K562 (cell line): Measurements from ENCODE around the gene PEDS1. TPM values are rescaled to one million over a fixed set of nuclear protein-coding genes. Genes with fewer than 3 reads are reported as not detected.

ENCODE experiments used
- ATAC-seq: fragments of 200-7000 bp; cut with Tn5 transposase; 3 replicates; pipeline ENCODE4 v1.9.1; 2020; ENCODE audit warnings: moderate library complexity
- BruUV-seq: library from RNA; stranded (reverse); fragments of 400-500 nt; replicated peaks from 2 replicates; lab custom pipeline; 2021; lab: Mats Ljungman, UMichigan
- CTCF ChIA-PET: fragments of 300-600 bp; formaldehyde crosslinking; extraction: SDS; loops from one replicate; lab custom pipeline; 2021; ENCODE audit warnings: low intra/inter-chr PET ratio; lab: Yijun Ruan, JAX
- POLR2A ChIA-PET: fragments of 300-600, 350-650 bp; sonication (Branson Sonifier 250); formaldehyde crosslinking; extraction: SDS; loops from one replicate; lab custom pipeline; 2021; ENCODE audit warnings: antibody characterized with exemption, inconsistent platforms; lab: Yijun Ruan, JAX
- DNase-seq, 4 experiments: peaks; one replicate each; pipeline versions ENCODE4 v3.0.0 to v3.0.0-alpha.2; 2011 to 2018; ENCODE audit warnings: low spot score in 3 of 4, mixed read lengths in 3 of 4; ENCODE audit errors: extremely low read depth in 1 of 4
- FAIRE-seq: peaks from 2 replicates; lab custom pipeline; 2011; peaks lifted over from hg19 to GRCh38; lab: Jason Lieb, UNC
- H2AFZ ChIP-seq: 2 replicates; pipeline ENCODE4 v1.6.0; 2011; ENCODE audit warnings: low read depth, low read length, control low read depth, inconsistent platforms
- H3K27ac ChIP-seq: fragments of 200-600 bp; 3 replicates; pipeline ENCODE4 v1.8.0; 2011; ENCODE audit warnings: low read depth, mild to moderate bottlenecking, control low read depth, inconsistent platforms, low read length, moderate library complexity, mixed read lengths; ENCODE audit errors: extremely low read depth
- H3K27me3 ChIP-seq, 2 experiments: fragments of 300-600 bp in 1 of 2; 2 replicates in 1 of 2; 3 replicates in 1 of 2; pipeline versions ENCODE4 v1.6.0 to v1.8.0; 2011; ENCODE audit warnings: inconsistent platforms in 2 of 2, low read length in 2 of 2, mild to moderate bottlenecking in 1 of 2, mixed read lengths in 1 of 2, moderate library complexity in 1 of 2; ENCODE audit not compliant: control insufficient read depth in 2 of 2, insufficient read depth in 2 of 2
- H3K36me3 ChIP-seq: fragments of 300-600 bp; 3 replicates; pipeline ENCODE4 v1.8.0; 2011; ENCODE audit warnings: mild to moderate bottlenecking, low read length, inconsistent platforms; ENCODE audit not compliant: control insufficient read depth, insufficient read depth
- H3K4me1 ChIP-seq, 2 experiments: fragments of 200-600 bp in 1 of 2; replicated peaks in 1 of 2; 2 replicates in 1 of 2; 3 replicates in 1 of 2; pipeline versions ENCODE4 v1.5.1 to v1.8.0; 2011; ENCODE audit warnings: inconsistent platforms in 2 of 2, low read length in 2 of 2, mild to moderate bottlenecking in 1 of 2, mixed read lengths in 1 of 2, moderate library complexity in 1 of 2; ENCODE audit not compliant: control insufficient read depth in 2 of 2, insufficient read depth in 2 of 2
- H3K4me2 ChIP-seq: 2 replicates; pipeline ENCODE4 v1.6.1; 2011; ENCODE audit warnings: low read length, control low read depth, inconsistent platforms, mixed read lengths; ENCODE audit not compliant: insufficient read depth
- H3K4me3 ChIP-seq: fragments of 200-600 bp; sonication (generic), shearing (Covaris generic); 2 replicates; pipeline ENCODE4 v1.5.1; 2016; ENCODE audit warnings: control low read depth, inconsistent platforms
- H3K79me2 ChIP-seq: fragments of 200-600 bp; 3 replicates; pipeline ENCODE4 v1.8.0; 2011; ENCODE audit warnings: low read length, inconsistent platforms; ENCODE audit not compliant: control insufficient read depth, insufficient read depth
- H3K9ac ChIP-seq, 2 experiments: 2 replicates each; pipeline versions ENCODE4 v1.6.0 to v1.6.1; 2011; ENCODE audit warnings: low read depth in 2 of 2, low read length in 2 of 2, control low read depth in 1 of 2, inconsistent platforms in 1 of 2, mild to moderate bottlenecking in 1 of 2, mixed read lengths in 1 of 2; ENCODE audit not compliant: insufficient read depth in 1 of 2
- H3K9me1 ChIP-seq: one replicate; pipeline ENCODE4 v1.6.0; 2011; ENCODE audit warnings: inconsistent platforms, mild to moderate bottlenecking, low read length, moderate library complexity; ENCODE audit not compliant: control insufficient read depth, insufficient read depth
- H3K9me3 ChIP-seq: replicated peaks from 2 replicates; pipeline ENCODE4 v1.5.1; 2011; ENCODE audit warnings: low read depth, low read length, inconsistent platforms; ENCODE audit not compliant: control insufficient read depth, insufficient read depth
- H4K20me1 ChIP-seq: replicated peaks from 2 replicates; pipeline ENCODE4 v1.6.1; 2011; ENCODE audit warnings: low read length, inconsistent platforms, mixed read lengths; ENCODE audit not compliant: control insufficient read depth, insufficient read depth
- CBFA2T2 ChIP-seq: fragments of 450-650 bp; conservative IDR thresholded peaks from 2 replicates; pipeline ENCODE4 v1.6.1; 2017; ENCODE audit warnings: mild to moderate bottlenecking
- CBX3 ChIP-seq, 2 experiments: IDR thresholded peaks; 1 replicate in 1 of 2; 2 replicates in 1 of 2; pipeline ENCODE4 v1.6.1; 2012; ENCODE audit warnings: inconsistent platforms in 2 of 2, low read length in 2 of 2, borderline replicate concordance in 1 of 2, control low read depth in 1 of 2
- FOS ChIP-seq: IDR thresholded peaks from 3 replicates; pipeline ENCODE4 v1.6.1; 2011; ENCODE audit not compliant: insufficient read length; ENCODE audit errors: extremely low read depth
- NFYB ChIP-seq: IDR thresholded peaks from 2 replicates; pipeline ENCODE4 v1.6.1; 2011; ENCODE audit warnings: mild to moderate bottlenecking, moderate library complexity; ENCODE audit not compliant: insufficient read length; ENCODE audit errors: extremely low read depth
- RAD51 ChIP-seq: fragments of 450-650 bp; IDR thresholded peaks from 2 replicates; pipeline ENCODE4 v1.7.1; 2016; ENCODE audit warnings: low read depth, mild to moderate bottlenecking, borderline replicate concordance
- RBM25 ChIP-seq: fragments of 200-400 bp; formaldehyde crosslinking; IDR thresholded peaks from 2 replicates; pipeline ENCODE4 v1.6.1; 2018; ENCODE audit warnings: low read length, low read depth, moderate library complexity; ENCODE audit not compliant: severe bottlenecking
- THAP12 ChIP-seq: fragments of 250-450 bp; sonication (Bioruptor Pico); IDR thresholded peaks from 2 replicates; pipeline ENCODE4 v1.9.0; 2021; ENCODE audit warnings: mild to moderate bottlenecking, inconsistent platforms
- USF2 ChIP-seq: sonication (generic); formaldehyde crosslinking; IDR thresholded peaks from 2 replicates; pipeline ENCODE4 v1.5.0; 2020; ENCODE audit warnings: missing genetic modification reagents
- ZEB2 ChIP-seq: fragments of 450-650 bp; IDR thresholded peaks from 2 replicates; pipeline ENCODE4 v1.6.1; 2016
- ZKSCAN8 ChIP-seq: fragments of 200-800 bp; sonication (Bioruptor generic); IDR thresholded peaks from 2 replicates; pipeline ENCODE4 v1.6.1; 2016; ENCODE audit warnings: missing genetic modification characterization, missing compliant biosample characterization
- ZNF280A ChIP-seq: fragments of 450-650 bp; IDR thresholded peaks from 2 replicates; pipeline ENCODE4 v1.6.1; 2018; ENCODE audit warnings: mild to moderate bottlenecking, low read depth; ENCODE audit not compliant: partially characterized antibody
- WGBS: fragments of 100-300 bp; shearing (Covaris generic); methylation state at CpG from one replicate; pipeline ENCODE4 v1.1.6; 2016; ENCODE audit warnings: low coverage, mixed read lengths; ENCODE audit not compliant: insufficient coverage; ENCODE audit errors: missing lambda C conversion rate; 5-methylcytosine and 5-hydroxymethylcytosine counted together
- in situ Hi-C: fragments of 300-500 bp; cut with MboI; formaldehyde crosslinking; loops from 4 replicates; pipeline ENCODE4 v1.15.0; 2018; ENCODE audit warnings: inconsistent platforms, mixed read lengths
- intact Hi-C: fragments of 100-400 bp; cut with micrococcal nuclease; formaldehyde crosslinking; loops from 2 replicates; pipeline ENCODE4 v1.14.2; 2022
- polyA plus RNA-seq, 8 experiments: library from polyadenylated mRNA; depleted of rRNA in 4 of 8; stranded (reverse) in 5 of 8; unstranded in 3 of 8; fragments of >200 nt; fragmentation: Nextera tagmentation in 2 of 8; fragmentation: Illumina TruSeq in 1 of 8; extraction: Ambion mirVana in 2 of 8; extraction: Trizol in 1 of 8; gene quantifications; 2 replicates each; pipeline versions ENCODE4 v1.2.1 to v1.2.3, GENCODE V29; 2011 to 2014; ENCODE audit warnings: inconsistent platforms in 1 of 8, missing spikeins in 1 of 8
- total RNA-seq, 7 experiments: library from RNA; depleted of rRNA in 6 of 7; stranded (reverse); fragments of >200 nt in 6 of 7; fragmentation: Illumina TruSeq in 2 of 7; extraction: Trizol in 2 of 7; gene quantifications; 2 replicates each; pipeline versions ENCODE4 v1.2.1 to v1.2.3, GENCODE V29; 2011 to 2021; ENCODE audit warnings: low replicate concordance in 1 of 7
- TF ChIP-seq, protein P1 (sequence below): sonication (generic); formaldehyde crosslinking; IDR thresholded peaks from 2 replicates; pipeline ENCODE4 v1.9.0; 2022; ENCODE audit warnings: mild to moderate bottlenecking, missing genetic modification reagents
- TF ChIP-seq, protein P2 (sequence below): fragments of 450-650 bp; formaldehyde crosslinking; IDR thresholded peaks from 2 replicates; pipeline ENCODE4 v1.4.0; 2022; ENCODE audit warnings: missing genetic modification characterization

The PEDS1 gene
- total and polyA plus RNA-seq, 9 of the 15 experiments (the other 6 are each of a cell fraction or from before 2014, with no cell fraction given), result 2.9 to 38.5 (median 24.2) TPM

DNA sequence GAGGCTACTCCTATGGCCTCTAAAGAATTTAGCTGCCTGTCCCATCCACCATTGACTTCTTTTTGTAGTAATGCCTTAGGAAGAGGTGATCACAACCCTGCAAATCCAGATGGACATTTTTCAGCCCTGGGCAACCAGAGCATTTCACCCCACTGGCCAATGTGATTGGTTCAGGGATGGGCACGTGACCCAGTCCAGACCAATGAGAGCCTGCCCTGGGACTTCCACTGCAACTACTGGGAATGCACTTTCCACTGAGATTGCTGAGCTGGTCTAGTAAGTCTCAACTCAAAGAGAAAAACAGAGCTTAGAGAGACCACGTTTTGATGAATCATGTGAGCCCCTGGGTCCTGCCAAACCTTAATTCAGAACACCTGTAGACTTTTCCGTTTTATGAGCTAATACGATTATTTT, 31.7 kb downstream of the PEDS1 start:
- in situ Hi-C loops (no loop called here), intact Hi-C loops (loop anchor here (2.0 kb wide), 1 partner anchor 47 kb away; no protein-coding TSS in a partner anchor)
- TF ChIP-seq, protein P1, sequence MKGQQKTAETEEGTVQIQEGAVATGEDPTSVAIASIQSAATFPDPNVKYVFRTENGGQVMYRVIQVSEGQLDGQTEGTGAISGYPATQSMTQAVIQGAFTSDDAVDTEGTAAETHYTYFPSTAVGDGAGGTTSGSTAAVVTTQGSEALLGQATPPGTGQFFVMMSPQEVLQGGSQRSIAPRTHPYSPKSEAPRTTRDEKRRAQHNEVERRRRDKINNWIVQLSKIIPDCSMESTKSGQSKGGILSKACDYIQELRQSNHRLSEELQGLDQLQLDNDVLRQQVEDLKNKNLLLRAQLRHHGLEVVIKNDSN (CRISPR knock-in tag), result peak; percentile 95
- TF ChIP-seq FOS (peak; percentile 15), ZNF280A (peak; percentile 10), USF2 (CRISPR knock-in tag) (peak; percentile 87), ZKSCAN8 (no peak), ZEB2 (no peak), CBFA2T2 (0 out of 2 replicates have a peak, but pooled peaks have one; percentile 23), RAD51 (peak; percentile 77), CBX3 (IDR thresholded peaks at IDR 0.05; ENCODE audit: borderline replicate concordance in 1 of 2, low read length in 2 of 2) (peak in 1 of 2 experiments; percentile 42; a peak in 1 of 3 replicates), NFYB (peak; percentile 74), THAP12 (CRISPR knock-in tag) (no peak), RBM25 (peak; percentile 20)
- TF ChIP-seq, protein P2, sequence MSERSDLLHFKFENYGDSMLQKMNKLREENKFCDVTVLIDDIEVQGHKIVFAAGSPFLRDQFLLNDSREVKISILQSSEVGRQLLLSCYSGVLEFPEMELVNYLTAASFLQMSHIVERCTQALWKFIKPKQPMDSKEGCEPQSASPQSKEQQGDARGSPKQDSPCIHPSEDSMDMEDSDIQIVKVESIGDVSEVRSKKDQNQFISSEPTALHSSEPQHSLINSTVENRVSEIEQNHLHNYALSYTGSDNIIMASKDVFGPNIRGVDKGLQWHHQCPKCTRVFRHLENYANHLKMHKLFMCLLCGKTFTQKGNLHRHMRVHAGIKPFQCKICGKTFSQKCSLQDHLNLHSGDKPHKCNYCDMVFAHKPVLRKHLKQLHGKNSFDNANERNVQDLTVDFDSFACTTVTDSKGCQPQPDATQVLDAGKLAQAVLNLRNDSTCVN (CRISPR knock-in tag), result no peak
- Histone ChIP-seq H3K79me2 (no peaks in the 10 kb centered on the region), H3K4me2 (no peak overlapping the region), H2AFZ (no peak overlapping the region), H3K9me1 (no peaks in the 10 kb centered on the region), H3K4me1 (peaks cover 0 to 3% of the 10 kb centered on the region in 2 experiments; a peak in 2 of 5 replicates), H4K20me1 (no peaks in the 10 kb centered on the region), H3K27ac (no peak overlapping the region), H3K27me3 (no peaks in the 10 kb centered on the region), H3K4me3 (no peak overlapping the region), H3K9me3 (no peaks in the 10 kb centered on the region), H3K36me3 (peaks cover 36% of the 10 kb centered on the region), H3K9ac (no peak overlapping the region)
- peak in 3 of 4 experiments; percentile 65 to 75 (median 67) for DNase-seq
- WGBS, result 80% methylated on average over 4 of the region's 4 CpGs
- no TSS peak for BruUV-seq
- ChIA-PET CTCF (no interaction called here), POLR2A (interaction anchor here (0.7 to 3.9 kb wide), 5 partner anchors 11 to 44 kb away, joined by 3 to 24 read pairs (median 4); no protein-coding TSS in a partner anchor)
- FAIRE-seq, result peak; percentile 29
- peak; percentile 68 for ATAC-seq
